GM18502 (cell line): ENCODE results near the gene TRAF7.
"Not testable (repeated sequence)": the region's sequence is repeated elsewhere in the genome, so short reads cannot be mapped to it uniquely, and the experiment has no call there.

Experiments
- ATAC-seq: cut with Tn5 transposase; IDR thresholded peaks from one replicate; pipeline ENCODE4 v1.9.1; 2021; ENCODE audit warnings: mild to moderate bottlenecking; ENCODE audit not compliant: unreplicated experiment, poor library complexity

TRAF7 gene

DNA sequence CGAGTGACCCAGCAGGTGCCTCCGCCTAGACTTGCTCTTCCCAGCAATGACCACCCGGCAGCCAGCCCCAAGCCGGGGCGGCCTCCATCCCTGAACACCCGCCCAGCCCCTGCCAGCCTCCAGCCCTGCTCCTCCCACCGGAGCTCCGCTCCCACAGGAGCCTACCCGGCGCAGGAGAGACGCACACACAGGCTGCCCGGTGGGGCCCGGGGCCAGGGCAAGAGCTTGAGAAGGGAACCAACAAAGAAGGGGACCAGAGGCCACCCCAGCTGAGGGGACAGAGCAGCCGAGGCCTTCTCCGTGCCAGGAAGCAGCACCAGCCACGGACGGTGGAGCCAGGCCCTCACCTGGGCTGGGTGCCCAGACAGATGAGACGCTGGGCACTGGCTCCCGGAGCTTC lies 33.7 kb upstream of the TRAF7 start:
- no peak for ATAC-seq

DNA sequence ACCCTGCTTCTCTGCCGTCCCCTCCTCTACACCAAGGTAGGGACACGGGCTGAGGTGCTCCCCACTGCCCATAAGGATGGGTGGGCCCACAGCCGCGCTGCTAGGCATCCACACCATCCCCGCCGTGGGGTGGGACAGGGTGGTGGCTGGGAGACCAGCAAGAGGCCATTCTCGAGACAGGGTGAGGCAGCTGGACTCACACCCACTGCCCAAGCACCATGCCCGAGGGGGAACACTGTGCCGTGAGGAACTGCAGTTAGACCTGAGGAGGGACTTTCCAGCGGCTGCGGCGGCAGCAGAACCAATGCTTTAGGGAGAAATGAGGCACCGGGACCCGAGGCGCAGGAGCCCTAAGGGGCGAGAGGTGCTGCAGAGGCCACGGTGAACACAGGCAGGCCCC lies 33.2 kb upstream of the TRAF7 start:
- no peak for ATAC-seq

DNA sequence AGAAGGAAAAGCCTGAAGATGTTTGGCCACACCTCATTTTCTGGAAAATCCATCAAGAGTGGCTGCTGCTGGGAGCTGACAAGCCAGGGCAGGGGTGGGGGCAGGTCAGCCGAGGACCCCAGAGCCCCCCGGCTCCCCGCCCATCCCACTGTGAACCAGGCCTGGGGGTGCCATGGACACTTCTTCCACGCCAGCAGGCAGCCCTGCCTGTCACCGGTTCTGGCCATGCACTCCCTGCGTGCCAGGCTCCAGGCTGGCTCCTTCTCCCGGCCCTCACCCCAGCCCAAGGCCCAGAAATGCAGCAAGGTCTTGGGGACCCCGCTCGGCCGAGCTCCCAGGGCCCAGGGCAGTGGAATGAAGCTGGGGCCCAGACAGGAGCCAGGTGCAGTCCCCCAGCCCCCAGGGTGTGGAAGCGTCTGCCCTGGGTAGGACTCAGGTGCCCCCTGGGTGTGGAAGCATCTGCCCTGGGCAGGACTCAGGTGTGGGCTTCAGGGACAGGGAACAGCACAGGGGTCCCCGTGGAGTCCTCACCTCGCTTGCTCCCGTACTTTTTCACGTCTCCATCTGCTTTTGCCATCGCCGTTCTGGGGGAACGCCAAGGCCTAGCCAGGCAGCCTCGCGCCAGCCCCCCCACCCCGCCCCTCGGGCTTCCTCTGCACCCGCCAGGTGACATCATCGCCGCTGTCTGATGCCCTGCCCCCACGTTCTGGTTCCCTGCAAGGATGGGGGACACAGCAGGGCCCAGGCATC lies 32.5 kb upstream of the TRAF7 start:
- not testable (repeated sequence) for ATAC-seq

DNA sequence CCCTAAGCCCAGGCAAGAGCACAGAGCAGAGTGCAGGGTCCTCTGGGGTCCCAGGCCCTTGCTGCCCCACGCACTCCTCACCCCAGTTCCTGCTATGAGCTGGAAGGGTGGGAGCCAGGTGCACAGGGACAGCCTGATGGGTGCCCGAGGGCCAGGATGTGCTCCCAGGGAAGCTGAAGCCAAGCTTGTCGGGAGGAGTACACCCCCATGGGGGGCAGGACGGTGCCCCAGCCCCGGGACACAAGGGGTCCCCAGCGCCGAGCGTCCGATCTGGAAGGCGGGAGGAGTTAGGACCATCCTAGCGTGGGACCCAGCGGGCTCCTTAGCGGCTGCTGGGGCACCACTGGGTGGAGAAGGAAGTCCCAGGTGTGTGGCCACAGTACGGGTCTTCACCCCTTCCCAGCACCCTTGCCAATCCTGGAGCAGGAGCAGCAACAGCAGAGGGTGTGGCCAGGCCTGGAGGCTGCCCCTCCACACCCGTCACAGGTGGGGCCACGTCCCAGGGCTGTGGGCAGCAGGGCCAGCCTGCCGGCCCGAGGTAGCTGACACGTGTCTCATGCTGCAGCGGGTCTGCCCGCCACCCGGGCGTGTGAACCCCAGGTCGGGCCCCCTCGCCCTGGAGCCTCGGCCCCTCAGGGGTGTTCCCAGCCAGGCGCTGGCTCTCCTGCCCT lies 31.7 kb upstream of the TRAF7 start:
- not testable (repeated sequence) for ATAC-seq

DNA sequence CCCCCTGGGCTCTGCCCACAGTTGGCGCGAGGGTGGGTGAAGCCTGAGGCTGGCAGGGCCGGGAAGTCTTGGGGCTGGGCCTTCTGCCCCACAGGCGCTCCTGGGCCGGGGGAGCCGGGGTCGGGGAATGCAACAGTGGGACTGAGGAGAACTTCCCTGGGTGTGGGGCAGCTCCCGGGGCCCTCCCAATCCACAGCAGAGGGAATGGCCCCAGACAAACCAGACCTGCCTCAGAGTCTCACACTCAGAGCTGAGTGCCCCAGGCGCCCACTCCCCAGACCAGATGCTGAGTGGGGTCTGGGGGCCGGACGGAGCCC lies 31.2 kb upstream of the TRAF7 start:
- ATAC-seq, result not testable (repeated sequence)

DNA sequence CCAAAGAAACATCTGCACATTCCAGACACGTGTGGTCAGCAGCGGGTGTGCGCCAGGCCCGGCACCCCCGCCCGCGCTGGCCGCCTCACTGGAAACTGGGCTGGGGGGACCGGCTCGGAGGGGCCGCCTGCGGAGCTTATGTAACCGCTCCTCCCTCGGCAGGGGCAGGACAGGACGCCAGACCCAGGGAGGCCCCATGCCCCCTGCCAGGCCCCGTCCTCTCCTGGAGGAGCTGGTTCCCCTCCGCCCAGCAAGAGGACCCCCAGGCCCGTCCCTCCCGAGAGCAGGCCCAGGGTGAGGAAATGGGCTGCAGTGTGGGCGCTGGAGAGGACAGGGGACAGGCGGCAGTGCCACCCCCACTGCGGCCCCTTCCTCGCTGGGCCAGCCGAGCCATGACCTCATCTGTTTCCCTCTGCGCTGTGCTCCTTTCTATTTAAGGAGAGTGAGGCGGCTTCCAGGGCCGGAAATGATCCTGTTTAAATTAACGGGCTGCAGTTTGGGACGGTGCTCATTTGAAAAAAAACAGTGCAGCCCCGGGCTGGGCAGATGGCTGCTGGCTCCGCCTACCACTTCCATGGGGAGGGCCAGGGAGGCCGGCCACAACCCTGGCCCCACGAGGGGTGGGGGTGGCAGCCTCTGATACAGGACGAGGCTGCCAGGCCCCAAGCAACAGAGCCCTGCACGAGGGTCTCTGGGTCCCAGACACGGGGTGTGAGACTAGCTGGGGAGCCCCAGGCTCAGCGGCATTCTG lies 30.7 kb upstream of the TRAF7 start:
- ATAC-seq, result not testable (repeated sequence)

DNA sequence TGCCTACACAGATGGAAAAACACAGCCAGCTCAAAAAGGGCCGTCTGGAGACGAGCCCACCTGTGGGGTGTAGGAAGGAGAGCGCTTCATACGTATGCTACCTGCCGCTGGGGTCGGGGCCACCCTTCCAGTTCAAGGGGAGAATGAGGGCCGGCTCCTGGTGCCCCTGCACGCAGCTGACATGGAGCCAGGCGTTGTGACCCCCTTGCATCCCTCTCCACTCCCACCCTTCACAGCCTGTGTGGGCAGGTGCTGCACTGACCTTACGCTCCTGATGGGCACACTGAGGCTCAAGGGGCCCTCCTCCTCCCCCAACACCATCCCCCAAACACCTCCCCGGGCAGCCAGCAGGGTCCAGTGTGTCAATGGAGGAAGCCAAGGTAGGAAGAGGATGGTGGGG lies 30.0 kb upstream of the TRAF7 start:
- not testable (repeated sequence) for ATAC-seq

DNA sequence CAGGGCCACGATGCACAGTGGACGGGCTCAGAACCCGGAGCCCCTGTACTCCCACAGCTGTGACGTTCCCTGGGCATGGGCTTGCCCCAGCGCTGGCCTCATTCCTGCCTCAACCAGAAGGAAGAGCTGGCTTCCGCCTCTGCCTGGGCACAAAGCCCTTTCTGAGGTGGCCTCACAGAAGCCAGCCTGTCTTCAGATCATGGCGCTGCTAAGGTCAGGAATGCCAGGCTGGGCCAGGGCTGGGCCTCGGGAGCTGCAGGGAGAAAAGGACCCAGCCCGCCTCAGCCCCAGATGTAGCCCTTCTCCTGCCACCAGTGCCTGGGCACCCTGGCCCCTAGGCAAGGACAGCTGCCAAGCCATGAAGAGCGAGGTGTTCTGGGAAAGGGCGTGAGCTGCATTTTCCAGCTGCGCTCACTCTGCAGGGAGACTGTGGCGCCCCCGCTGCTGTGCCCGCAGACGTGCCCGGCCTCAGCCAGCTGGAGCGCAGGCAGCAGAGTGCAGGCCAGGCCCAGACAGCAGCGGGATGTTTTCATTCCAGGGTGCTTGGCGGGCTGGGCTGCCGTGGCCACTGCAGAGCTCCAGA lies 29.3 kb upstream of the TRAF7 start:
- not testable (repeated sequence) for ATAC-seq

DNA sequence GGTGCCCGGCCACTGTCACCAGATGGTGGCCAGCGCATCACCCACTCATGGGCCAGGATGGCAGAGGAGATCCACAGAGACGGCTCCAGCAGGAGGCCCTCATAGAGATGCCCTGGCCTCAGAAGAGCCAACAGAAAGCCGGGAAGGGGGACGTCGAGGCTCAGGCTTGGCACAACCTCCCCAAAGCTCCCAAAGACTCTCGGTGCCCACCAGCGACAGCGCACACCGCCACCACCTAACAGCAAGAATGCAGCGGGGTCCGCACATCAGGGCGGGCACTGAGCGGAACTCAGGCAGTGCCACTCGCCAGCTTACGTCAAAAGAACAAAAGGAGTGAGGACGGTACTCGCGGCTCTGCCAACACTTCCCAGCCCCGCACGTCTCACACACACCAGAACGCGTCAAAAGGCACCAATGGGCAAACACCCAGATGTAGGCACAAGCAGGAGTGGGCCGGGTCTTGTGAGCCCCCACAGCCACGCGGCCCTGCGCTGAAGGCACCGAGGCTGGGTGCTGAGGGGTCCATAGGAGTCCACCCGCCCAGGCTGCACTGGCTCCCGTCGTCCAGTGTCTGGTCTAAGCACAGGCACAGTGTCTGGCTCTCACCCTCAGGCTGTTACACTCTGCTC lies 28.5 kb upstream of the TRAF7 start:
- ATAC-seq, result not testable (repeated sequence)

DNA sequence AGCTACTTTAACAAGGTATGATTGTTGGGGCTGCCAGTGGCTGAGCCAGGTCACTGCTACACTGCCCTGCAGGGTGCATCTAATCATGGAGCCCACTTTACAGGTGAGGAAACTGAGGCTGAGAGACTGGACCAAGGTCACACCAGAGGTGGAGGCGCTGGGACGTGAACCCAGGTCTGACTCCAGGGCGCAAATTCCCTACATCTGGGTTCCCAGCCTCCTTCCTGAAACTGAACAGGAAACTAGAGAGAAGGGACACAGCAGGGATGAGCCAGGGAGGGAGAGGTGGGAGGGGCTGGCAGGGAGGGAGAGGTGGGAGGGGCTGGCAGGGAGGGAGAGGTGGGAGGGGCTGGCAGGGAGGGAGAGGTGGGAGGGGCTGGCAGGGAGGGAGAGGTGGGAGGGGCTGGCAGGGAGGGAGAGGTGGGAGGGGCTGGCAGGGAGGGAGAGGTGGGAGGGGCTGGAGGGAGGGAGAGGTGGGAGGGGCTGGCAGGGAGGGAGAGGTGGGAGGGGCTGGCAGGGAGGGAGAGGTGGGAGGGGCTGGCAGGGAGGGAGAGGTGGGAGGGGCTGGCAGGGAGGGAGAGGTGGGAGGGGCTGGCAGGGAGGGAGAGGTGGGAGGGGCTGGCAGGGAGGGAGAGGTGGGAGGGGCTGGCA lies 27.8 kb upstream of the TRAF7 start:
- ATAC-seq, result not testable (repeated sequence)

DNA sequence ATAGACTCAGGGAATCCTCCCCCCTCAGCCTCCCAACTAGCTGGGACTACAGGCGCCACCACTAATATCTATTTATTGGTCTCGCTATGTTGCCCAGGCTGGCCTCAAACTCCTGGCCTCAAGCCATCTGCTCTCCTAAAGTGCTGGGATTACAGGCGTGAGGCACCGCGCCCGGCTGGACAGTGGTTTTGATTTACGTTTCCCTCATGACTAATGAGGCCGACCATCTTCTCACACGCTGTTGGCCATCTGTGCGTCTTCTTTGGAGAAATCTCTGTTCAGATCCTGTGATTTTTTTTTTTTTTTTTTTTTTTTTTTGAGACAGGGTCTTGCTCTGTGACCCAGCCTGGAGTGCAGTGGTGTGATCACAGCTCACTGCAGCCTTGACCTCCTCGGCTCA lies 26.3 kb upstream of the TRAF7 start:
- not testable (repeated sequence) for ATAC-seq

DNA sequence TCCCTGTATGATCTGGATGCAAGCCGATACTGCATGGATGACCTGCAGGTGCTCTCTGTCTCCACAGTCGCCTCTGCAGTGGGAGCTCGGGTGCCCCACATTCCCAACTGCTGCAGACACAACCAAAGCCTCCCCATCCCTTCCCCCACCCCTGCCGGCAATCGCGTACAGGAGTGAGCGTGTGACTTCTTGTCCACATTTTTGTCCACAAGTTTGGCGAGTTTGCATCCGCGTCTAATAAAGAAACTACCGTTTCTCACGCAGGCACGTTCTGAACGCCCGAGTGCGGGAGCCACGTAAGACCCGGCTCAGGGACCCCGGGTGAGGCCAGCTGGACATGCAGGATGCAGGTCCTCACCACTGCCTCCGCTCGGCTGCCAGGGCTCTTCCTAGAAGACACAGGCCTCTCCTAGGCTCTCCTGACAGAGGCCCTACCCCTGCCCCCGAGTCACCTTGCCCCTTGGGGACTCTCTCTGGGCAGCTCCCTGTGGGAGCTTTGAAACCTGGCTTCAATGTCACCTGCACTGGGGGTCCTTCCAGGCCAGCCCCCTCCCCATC lies 25.6 kb upstream of the TRAF7 start:
- ATAC-seq, result not testable (repeated sequence)

DNA sequence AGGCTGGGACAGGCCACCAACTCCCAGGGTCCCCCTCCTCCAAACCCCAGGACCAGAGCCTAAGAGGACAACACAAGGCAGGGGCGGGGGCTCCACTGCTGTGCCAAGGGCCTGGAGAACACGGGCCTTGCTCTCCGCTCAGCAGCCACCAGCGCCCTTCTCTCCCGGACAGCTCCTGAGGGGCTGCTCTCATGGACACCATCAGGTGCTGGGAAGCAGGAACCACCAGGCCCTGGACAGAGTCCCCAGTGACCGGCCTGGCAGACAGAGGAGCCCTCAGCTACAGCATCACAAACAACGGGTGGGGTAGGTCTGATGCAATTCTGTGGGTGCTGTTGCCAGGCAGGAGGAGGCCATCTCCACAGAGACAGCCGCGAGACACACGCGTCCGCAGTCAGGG lies 21.8 kb upstream of the TRAF7 start:
- ATAC-seq, result not testable (repeated sequence)

DNA sequence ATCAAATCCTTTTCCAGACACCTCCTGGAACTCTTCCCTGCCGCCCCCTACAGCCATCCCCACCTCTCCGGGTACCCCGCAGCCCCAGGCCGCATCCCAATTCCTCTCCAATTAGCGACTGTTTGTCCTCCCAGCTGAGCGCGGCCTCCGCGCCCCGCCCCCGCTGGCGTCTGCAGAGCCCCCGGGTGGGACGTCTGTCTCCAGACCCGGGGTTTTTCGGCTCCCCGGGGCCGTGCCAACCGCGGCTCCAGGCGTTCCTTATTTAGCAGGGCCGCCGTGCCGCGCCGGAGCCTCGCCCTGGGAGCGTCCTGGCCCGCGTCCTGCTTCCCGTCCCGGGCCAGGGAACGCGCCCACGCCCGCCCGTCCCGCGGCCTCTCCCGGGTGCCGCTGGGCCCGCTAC lies 20.5 kb upstream of the TRAF7 start:
- ATAC-seq, result not testable (repeated sequence)

DNA sequence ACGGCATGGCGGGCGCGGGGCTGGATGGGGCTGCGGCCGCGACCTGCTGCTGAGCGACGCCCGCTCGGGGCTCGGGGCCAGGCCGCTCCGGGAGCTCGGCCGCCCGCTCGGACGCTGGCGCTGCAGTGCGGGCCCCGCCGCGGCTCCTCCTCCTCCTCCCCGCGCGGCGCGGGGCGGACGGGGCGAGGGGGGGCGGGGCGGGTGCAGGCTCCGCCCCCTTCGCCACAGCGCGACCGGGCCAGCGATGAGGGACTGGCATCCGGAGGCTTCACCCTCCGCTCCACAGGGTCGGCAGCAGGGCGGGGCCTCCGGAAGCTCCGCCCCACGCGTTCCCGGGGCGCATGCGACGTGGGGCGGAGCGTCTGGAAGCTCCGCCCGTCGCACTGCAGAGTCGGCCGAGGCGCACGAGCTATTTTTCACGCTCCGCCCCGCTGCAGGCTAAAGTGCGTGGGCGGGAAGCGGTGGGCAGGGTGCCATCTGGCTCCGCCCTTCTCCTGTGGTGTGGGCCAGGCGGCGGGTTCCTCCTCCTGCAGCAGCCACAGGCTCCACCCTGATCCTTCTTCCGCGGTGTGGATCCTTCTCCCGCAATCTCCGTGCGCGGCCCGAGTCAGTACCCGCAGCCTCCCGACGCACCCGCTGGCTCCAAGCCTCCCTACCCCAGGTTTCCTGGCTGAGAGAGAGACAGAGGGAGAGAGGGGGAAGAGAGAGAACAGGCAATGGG lies 19.7 kb upstream of the TRAF7 start, which contains the start of gene PKD1:
Gene PKD1 (minus strand): TSS at position 129 of the 721 bp plus-strand sequence. CDS start 209 bp downstream, outside the sequence.
- not testable (repeated sequence) for ATAC-seq

DNA sequence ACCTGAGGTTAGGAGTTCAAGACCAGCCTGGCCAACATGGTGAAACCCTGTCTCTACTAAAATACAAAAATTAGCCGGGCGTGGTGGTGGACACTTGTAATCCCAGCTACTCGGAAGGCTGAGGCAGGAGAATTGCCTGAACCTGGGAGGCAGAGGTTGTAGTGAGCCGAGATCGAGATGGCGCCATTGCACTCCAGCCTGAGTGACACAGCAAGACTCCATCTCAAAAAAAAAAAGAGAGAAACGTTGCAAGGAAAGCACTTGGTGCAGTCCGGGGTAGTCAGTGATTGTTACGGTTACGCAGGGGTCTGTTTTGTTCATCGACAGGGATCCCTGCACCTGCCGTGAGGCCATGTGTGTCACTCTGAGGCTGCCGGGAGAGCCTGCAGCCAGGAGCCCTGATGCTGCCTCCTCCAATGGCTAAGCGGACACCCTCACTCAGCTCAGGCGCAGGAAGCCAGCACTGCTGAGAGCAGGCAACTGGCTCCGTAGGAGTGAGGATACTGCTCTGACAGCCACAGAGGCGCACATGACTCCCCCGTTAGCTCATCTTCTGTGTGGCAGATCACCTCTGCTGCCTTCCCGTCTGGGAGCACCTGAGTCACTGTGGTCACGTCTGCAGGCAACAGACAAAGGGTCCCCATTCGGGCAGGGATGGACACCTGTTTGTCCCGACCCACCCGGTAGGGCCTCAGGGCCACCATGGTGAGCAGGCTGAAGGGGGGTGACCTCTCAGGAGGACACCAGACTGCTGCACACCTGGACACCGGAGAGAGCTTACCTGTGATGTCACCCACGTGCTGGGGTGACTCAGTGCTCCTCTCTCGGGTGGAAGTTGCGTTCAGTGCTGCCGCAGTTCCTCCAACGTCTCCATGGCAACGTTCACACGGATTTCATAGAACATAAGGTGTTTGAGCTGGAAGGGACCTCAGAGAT lies 12.4 kb upstream of the TRAF7 start:
- no peak for ATAC-seq

DNA sequence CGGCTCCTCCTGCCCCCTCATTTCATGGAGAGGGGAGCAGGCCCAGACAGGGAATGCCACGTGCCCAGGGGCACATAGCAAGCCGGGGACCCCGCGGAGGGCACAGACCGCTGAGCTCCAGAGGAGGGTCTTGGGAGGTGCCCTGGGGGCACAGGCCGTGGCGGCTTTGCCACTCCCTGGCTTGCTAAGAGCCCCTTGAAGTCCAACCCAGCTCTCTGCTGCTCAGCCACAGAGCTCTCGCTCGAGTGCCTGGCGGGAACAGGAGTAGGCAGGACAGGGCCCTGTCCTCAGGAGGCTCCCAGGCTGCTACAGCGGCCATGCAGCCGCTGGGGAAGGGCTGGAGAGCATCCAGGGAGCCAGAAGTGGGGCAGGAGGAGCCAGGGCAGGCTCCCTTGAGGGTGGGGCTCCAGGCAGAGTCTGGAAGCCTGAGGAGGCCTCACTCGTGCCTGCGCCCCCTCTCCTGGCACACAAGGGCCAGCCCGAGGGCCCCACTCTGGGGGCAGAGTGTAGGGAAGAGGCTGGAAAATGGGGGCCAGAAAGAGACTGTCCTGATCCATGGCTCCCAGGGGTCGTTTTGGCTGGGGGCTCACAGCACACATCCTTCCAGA lies 11.6 kb upstream of the TRAF7 start:
- ATAC-seq, result no peak
